SK-N-SH (cell line): Measurements from ENCODE around the gene CPVL.

Experiments used
- POLR2AphosphoS5 ChIP-seq: IDR thresholded peaks from 2 replicates; pipeline ENCODE4 v1.6.1; 2012; ENCODE audit warnings: low read depth, low read length
- TF ChIP-seq, protein P1 (sequence below): fragments of 200-600 bp; sonication (generic); IDR thresholded peaks from 2 replicates; pipeline ENCODE4 v1.6.1; 2017; ENCODE audit warnings: antibody characterized with exemption, mild to moderate bottlenecking, moderate library complexity
- TF ChIP-seq, protein P2 (sequence below): IDR thresholded peaks from 2 replicates; pipeline ENCODE4; 2012

GRCh38 chr7:29019896-29020295, 126.4 kb downstream of the CPVL start:
- no peak for TF ChIP-seq POLR2AphosphoS5
- TF ChIP-seq, protein P1, sequence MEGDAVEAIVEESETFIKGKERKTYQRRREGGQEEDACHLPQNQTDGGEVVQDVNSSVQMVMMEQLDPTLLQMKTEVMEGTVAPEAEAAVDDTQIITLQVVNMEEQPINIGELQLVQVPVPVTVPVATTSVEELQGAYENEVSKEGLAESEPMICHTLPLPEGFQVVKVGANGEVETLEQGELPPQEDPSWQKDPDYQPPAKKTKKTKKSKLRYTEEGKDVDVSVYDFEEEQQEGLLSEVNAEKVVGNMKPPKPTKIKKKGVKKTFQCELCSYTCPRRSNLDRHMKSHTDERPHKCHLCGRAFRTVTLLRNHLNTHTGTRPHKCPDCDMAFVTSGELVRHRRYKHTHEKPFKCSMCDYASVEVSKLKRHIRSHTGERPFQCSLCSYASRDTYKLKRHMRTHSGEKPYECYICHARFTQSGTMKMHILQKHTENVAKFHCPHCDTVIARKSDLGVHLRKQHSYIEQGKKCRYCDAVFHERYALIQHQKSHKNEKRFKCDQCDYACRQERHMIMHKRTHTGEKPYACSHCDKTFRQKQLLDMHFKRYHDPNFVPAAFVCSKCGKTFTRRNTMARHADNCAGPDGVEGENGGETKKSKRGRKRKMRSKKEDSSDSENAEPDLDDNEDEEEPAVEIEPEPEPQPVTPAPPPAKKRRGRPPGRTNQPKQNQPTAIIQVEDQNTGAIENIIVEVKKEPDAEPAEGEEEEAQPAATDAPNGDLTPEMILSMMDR = no peak
- TF ChIP-seq, protein P2, sequence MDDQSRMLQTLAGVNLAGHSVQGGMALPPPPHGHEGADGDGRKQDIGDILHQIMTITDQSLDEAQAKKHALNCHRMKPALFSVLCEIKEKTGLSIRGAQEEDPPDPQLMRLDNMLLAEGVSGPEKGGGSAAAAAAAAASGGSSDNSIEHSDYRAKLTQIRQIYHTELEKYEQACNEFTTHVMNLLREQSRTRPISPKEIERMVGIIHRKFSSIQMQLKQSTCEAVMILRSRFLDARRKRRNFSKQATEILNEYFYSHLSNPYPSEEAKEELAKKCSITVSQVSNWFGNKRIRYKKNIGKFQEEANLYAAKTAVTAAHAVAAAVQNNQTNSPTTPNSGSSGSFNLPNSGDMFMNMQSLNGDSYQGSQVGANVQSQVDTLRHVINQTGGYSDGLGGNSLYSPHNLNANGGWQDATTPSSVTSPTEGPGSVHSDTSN = no peak
